GM19238 (cell line): Measurements from ENCODE around the gene ADGRL3.

Source experiments
- DNase-seq: peaks from one replicate; pipeline ENCODE4 v3.0.0; 2011; ENCODE audit warnings: low spot score; ENCODE audit not compliant: insufficient read length

ADGRL3 gene

GRCh38 chr4:61886131-61886530 is 686.0 kb downstream of the ADGRL3 start:
- DNase-seq = no peak

DNA sequence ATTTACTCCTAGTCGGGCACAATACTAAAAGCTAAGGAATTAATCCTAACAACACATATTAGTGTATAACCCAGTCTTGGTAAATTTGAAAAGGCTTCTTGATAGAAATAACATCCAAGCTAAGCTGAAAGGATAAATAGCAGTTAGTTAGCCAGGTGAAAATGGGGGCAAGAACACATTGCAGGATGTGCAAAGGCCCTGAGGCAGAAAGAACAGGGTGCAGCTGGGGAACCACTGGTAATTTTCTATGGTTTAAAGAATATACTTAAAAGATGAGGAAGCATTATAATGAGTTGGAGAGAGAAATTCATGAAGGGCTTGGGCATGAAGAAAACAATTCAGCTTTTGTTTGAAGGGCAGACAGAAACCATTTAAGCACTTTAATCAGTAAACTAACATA is 689.0 kb downstream of the ADGRL3 start:
- no peak for DNase-seq

- DNase-seq = no peak
Measured at GRCh38 chr4:61890321-61890720, 690.2 kb downstream of the ADGRL3 start.

DNA sequence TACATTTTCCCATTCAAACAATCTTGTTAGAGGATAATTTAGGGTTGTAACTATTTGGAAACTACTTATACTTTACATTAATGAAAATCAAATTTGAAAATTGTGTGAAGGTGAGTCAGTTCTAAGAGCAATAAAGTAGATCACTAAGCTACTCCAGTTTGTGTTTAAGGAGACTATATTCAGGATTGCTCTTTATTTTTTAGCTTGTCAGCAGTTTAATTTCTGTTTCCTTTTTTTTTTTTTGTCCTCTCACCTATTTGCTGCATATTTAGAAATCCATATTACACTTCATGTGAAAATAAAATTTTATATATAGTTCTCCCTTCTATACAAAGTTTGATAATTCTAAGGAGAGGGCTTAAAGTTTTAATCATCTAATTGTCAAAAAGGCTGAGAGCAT is 691.8 kb downstream of the ADGRL3 start:
- DNase-seq = no peak

- no peak for DNase-seq
Measured at GRCh38 chr4:61896634-61897033, 696.5 kb downstream of the ADGRL3 start.

DNA sequence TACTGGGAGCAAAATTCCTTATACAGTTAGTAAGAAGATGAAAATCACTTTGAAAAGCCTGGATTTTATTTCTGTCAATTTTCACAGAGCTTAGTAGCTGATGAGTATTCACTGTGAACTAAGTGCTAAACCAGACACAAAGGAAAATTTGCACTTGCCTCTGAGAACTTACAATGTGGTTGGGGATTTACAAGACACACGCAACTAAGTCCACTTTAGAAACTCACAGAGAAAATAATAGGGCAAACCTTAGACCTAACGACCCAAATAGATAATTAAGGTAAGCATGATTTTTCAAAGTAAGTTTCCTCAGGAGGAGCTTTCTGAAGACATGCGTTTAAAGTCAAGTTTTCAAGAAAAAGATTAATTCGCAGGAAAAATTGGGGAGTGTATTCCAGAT is 708.9 kb downstream of the ADGRL3 start:
- no peak for DNase-seq

DNA sequence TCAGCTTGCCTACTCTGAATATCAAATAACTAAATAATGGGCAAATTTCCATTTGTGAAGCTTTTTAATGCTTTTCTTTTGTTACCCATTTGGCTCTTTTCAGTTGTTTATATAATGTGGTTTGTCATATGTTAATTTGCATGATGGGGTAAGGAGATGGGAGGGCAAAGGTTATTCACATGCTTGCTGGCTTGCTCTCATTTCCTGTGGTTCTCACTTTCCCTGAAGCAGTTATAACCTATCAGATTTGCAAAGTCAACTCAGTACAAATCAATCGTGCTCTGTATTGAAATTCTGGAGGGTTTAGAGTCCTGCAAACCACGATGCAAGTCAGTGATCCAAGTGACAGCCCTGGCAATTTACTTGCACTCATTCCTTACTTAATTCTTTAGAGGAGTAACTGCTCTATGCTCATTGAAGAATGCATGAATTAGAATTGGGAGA is 711.2 kb downstream of the ADGRL3 start:
- no peak for DNase-seq

GRCh38 chr4:61913619-61914018 is 713.5 kb downstream of the ADGRL3 start:
- no peak for DNase-seq

- DNase-seq = no peak
Measured at GRCh38 chr4:61915501-61915900, 715.4 kb downstream of the ADGRL3 start.

GRCh38 chr4:61918507-61918906 is 718.4 kb downstream of the ADGRL3 start:
- no peak for DNase-seq

GRCh38 chr4:61918987-61919386 is 718.9 kb downstream of the ADGRL3 start:
- no peak for DNase-seq

- DNase-seq = no peak
Measured at GRCh38 chr4:61919561-61919960, 719.4 kb downstream of the ADGRL3 start.

- no peak for DNase-seq
Measured at GRCh38 chr4:61921920-61922319, 721.8 kb downstream of the ADGRL3 start.

GRCh38 chr4:61922766-61923165 is 722.6 kb downstream of the ADGRL3 start:
- no peak for DNase-seq

GRCh38 chr4:61923179-61923578 is 723.1 kb downstream of the ADGRL3 start:
- no peak for DNase-seq

DNA sequence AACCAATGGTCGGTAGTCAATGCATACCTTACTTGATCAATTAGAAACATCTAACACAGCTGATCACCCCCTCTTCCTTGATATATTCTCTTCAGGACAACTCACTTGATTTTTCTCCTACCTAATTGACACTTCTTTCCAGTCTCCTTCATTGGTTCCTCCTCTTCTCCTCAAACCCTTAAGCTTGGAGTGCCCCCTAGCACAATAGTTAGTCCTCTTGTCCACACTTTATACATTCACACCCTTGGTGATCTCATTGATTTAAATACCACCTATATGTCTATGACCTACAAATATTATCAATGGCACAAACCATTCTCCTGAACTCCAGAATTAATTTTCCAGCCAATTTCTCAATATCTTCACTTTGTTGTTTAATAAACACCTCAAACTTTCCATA is 724.0 kb downstream of the ADGRL3 start:
- no peak for DNase-seq

DNA sequence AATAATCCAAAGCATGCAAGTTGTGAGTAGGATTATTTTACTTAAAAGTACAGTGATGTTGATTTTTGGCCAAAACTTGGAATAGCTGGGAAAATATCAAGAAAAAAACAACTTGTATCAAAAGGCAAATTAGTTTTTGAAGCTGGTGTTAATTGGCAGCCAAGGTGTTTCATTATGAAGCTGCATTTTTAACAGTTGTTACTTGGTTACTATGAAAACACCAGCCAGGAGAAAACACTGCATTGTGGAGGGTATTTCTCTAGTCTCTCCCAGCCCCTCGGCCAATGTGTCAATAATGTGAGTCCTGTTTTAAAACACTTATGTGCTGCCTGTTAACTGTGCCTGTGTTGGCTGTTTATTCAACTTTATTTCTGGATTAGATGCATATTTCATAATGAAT is 733.4 kb downstream of the ADGRL3 start:
- no peak for DNase-seq

GRCh38 chr4:61934198-61934597 is 734.1 kb downstream of the ADGRL3 start:
- no peak for DNase-seq

DNA sequence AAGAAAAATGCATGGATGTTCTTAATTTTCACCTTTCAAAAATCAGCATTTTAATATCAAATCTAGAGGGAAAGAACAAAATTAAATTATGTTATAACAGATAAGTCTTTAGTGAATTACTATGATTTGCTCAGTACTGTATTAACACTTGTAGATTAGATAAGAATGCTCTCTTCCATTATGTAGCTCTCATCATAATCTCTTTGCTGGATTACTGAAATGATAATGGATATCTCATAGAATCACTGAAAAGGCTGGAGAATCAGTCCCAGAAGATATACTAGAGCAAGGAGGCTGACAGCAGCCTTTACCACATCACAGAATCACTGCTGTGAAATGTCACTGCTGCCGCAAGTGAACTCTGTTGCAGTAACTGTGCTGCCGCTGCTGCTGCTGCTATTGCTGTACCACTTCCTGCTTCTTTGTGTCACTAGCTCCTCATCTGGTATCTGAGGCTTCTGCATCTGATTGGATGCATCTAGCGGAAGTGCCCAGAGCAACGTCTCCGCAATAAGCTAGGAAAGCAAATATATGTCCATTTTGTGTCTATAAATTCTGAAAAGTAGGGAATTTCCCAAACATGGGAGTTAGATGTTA is 738.2 kb downstream of the ADGRL3 start:
- no peak for DNase-seq

DNA sequence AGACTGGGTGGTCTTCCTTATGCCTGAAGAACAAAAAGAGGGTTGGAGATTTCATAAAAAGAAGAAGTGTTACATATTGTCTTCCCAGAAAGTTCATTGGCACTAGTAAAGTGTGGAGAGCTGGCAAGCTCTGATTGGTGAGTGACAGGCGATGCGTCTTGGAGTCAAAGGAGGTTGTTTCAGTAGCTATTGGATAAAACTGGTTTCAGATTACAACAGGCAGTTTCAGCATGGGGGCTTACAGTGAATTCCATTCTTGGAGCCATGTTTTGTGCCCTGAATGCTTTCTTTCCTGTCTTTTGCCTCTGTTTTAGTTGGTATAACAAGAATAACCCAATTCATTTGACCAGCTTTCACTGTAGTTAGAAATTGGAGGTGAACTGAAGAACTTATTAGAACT is 750.5 kb downstream of the ADGRL3 start:
- no peak for DNase-seq

GRCh38 chr4:61953386-61953785 is 753.3 kb downstream of the ADGRL3 start:
- DNase-seq = no peak

DNA sequence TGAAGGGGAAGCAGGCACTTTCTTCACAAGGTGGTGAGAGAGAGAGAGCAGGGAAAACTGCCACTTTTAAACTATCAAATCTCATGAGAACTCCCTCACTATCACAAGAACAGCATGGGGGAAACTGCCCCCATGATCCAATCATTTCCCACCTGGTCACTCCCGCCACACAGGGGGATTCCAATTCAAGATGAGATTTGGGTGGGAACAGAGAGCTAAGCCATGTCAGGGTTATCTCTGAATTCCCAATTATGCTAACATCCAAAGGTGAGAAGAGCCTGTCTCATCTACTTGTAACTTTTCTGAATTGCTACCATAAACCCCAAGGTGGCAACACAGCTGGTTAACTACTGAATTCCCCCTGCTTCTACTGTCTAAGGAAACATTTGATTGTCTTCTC is 758.5 kb downstream of the ADGRL3 start:
- no peak for DNase-seq

DNA sequence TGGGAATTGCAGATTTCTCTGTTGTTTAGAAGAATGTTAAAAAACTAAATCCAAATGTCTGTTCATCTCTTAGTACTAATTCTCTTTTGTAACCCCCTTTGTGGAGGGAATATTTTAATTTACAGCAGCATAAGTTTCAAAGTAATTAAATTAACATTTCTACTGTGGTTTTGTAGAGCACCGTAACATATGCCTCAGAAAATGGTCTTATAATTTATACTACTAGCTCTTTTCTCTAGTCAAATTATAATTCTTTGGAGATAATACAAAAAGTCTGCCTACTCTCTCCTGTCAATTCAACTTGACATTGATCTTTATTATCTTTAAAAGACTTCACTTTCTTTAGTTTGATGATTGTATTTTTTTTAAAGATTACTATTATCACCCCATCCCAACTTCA is 759.0 kb downstream of the ADGRL3 start:
- DNase-seq = no peak
